NCI-H446 (cell line): ENCODE measurements around the gene TMEM52.
"Not testable (repeated sequence)": the region's sequence is repeated elsewhere in the genome, so short reads cannot be mapped to it uniquely, and the experiment has no call there.

Source experiments
- DNase-seq, 2 experiments: peaks; one replicate each; lab custom pipeline; 2025; lab: John Stamatoyannopoulos, UW

Gene TMEM52

GRCh38 chr1:1946540-1946939 is 27.5 kb upstream of the TMEM52 start:
- DNase-seq = no peak

- DNase-seq = no peak
Observed at GRCh38 chr1:1945782-1946393, 26.8 kb upstream of the TMEM52 start.

GRCh38 chr1:1943834-1944570 is 24.9 kb upstream of the TMEM52 start:
- DNase-seq = peak in 1 of 2 experiments; percentile 42

- no peak for DNase-seq
Observed at GRCh38 chr1:1942753-1943656, 23.9 kb upstream of the TMEM52 start.

GRCh38 chr1:1941868-1942752 is 23.0 kb upstream of the TMEM52 start:
- no peak for DNase-seq

- no peak for DNase-seq
Observed at GRCh38 chr1:1941211-1941841, 22.2 kb upstream of the TMEM52 start.

GRCh38 chr1:1940123-1940425 is 21.0 kb upstream of the TMEM52 start:
- DNase-seq = no peak

GRCh38 chr1:1939296-1940122 is 20.4 kb upstream of the TMEM52 start:
- DNase-seq = no peak

- no peak for DNase-seq
Observed at GRCh38 chr1:1938613-1939295, 19.7 kb upstream of the TMEM52 start.

- DNase-seq = no peak
Observed at GRCh38 chr1:1938276-1938573, 19.1 kb upstream of the TMEM52 start.

- no peak for DNase-seq
Observed at GRCh38 chr1:1937549-1938275, 18.6 kb upstream of the TMEM52 start.

GRCh38 chr1:1937061-1937460 is 18.0 kb upstream of the TMEM52 start:
- no peak for DNase-seq

- not testable (repeated sequence) for DNase-seq
Observed at GRCh38 chr1:1934848-1935247, 15.8 kb upstream of the TMEM52 start.

GRCh38 chr1:1929639-1930545 is 10.8 kb upstream of the TMEM52 start:
- no peak for DNase-seq

- no peak for DNase-seq
Observed at GRCh38 chr1:1929102-1929638, 10.1 kb upstream of the TMEM52 start.

- no peak for DNase-seq
Observed at GRCh38 chr1:1928231-1929101, 9.4 kb upstream of the TMEM52 start.

- no peak for DNase-seq
Observed at GRCh38 chr1:1927751-1928150, 8.7 kb upstream of the TMEM52 start.
